Measurements from ENCODE around the gene AP5B1.

The AP5B1 gene

GRCh38 chr11:65780770-65781151, at the start of gene AP5B1:
TSS of gene AP5B1 (minus strand) at chr11:65780976. CDS start at chr11:65780591, 385 bp downstream.
- in situ Hi-C loops (cut with MboI; ENCODE audit: low sequenced_read_pairs, unreplicated experiment), result no loop called here
- peak; percentile 92 for DNase-seq (ENCODE audit: low spot score)
- peak; percentile 10 for TF ChIP-seq CTCF (IDR thresholded peaks at IDR 0.05; ENCODE audit: borderline replicate concordance, control extremely low read depth, extremely low read depth, insufficient read depth, missing control alignments)

GRCh38 chr11:65829459-65829858, 48.7 kb upstream of the AP5B1 start:
- no peak for DNase-seq (ENCODE audit: low spot score)
- no peak for TF ChIP-seq CTCF (IDR thresholded peaks at IDR 0.05; ENCODE audit: borderline replicate concordance, control extremely low read depth, extremely low read depth, insufficient read depth, missing control alignments)
- in situ Hi-C loops (cut with MboI; ENCODE audit: low sequenced_read_pairs, unreplicated experiment), result loop anchor here (10.0 kb wide), 1 partner anchor 55 kb away; no protein-coding TSS in a partner anchor

GRCh38 chr11:65826984-65827735, 46.4 kb upstream of the AP5B1 start:
- no peak for TF ChIP-seq CTCF (IDR thresholded peaks at IDR 0.05; ENCODE audit: borderline replicate concordance, control extremely low read depth, extremely low read depth, insufficient read depth, missing control alignments)
- DNase-seq (ENCODE audit: low spot score), result no peak
- in situ Hi-C loops (cut with MboI; ENCODE audit: low sequenced_read_pairs, unreplicated experiment), result loop anchor here (10.0 kb wide), 1 partner anchor 52 kb away; no protein-coding TSS in a partner anchor

- in situ Hi-C loops (cut with MboI; ENCODE audit: low sequenced_read_pairs, unreplicated experiment), result loop anchor here (10.0 kb wide), 1 partner anchor 48 kb away; no protein-coding TSS in a partner anchor
- no peak for DNase-seq (ENCODE audit: low spot score)
- TF ChIP-seq CTCF (IDR thresholded peaks at IDR 0.05; ENCODE audit: borderline replicate concordance, control extremely low read depth, extremely low read depth, insufficient read depth, missing control alignments), result no peak
These were observed 42.2 kb upstream of the AP5B1 start for GRCh38 chr11:65822776-65823528.

- in situ Hi-C loops (cut with MboI; ENCODE audit: low sequenced_read_pairs, unreplicated experiment), result loop anchor here (10.0 kb wide), 1 partner anchor 46 kb away; no protein-coding TSS in a partner anchor
- DNase-seq (ENCODE audit: low spot score), result no peak
- TF ChIP-seq CTCF (IDR thresholded peaks at IDR 0.05; ENCODE audit: borderline replicate concordance, control extremely low read depth, extremely low read depth, insufficient read depth, missing control alignments), result no peak
These were observed 40.3 kb upstream of the AP5B1 start for GRCh38 chr11:65821107-65821506.

- DNase-seq (ENCODE audit: low spot score), result peak; percentile 97
- in situ Hi-C loops (cut with MboI; ENCODE audit: low sequenced_read_pairs, unreplicated experiment), result no loop called here
- peak; percentile 100 for TF ChIP-seq CTCF (IDR thresholded peaks at IDR 0.05; ENCODE audit: borderline replicate concordance, control extremely low read depth, extremely low read depth, insufficient read depth, missing control alignments)
These were observed 37.3 kb upstream of the AP5B1 start for GRCh38 chr11:65817835-65818680.
